Measurements from ENCODE around the gene ZNF780B.

- TF ChIP-seq REST (IDR thresholded peaks at IDR 0.05; ENCODE audit: borderline replicate concordance), result no peak
- TF ChIP-seq EZH2 (IDR thresholded peaks at IDR 0.05; ENCODE audit: borderline replicate concordance, insufficient read depth, low read length, poor library complexity, severe bottlenecking), result no peak
- TF ChIP-seq, protein P1, sequence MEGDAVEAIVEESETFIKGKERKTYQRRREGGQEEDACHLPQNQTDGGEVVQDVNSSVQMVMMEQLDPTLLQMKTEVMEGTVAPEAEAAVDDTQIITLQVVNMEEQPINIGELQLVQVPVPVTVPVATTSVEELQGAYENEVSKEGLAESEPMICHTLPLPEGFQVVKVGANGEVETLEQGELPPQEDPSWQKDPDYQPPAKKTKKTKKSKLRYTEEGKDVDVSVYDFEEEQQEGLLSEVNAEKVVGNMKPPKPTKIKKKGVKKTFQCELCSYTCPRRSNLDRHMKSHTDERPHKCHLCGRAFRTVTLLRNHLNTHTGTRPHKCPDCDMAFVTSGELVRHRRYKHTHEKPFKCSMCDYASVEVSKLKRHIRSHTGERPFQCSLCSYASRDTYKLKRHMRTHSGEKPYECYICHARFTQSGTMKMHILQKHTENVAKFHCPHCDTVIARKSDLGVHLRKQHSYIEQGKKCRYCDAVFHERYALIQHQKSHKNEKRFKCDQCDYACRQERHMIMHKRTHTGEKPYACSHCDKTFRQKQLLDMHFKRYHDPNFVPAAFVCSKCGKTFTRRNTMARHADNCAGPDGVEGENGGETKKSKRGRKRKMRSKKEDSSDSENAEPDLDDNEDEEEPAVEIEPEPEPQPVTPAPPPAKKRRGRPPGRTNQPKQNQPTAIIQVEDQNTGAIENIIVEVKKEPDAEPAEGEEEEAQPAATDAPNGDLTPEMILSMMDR (IDR thresholded peaks at IDR 0.05; ENCODE audit: poor library complexity, severe bottlenecking), result no peak
- no peak for TF ChIP-seq POLR2AphosphoS5 (IDR thresholded peaks at IDR 0.05)
- TF ChIP-seq EP300 (conservative IDR thresholded peaks at IDR 0.05; ENCODE audit: poor library complexity, severe bottlenecking), result no peak
- TF ChIP-seq MXI1 (conservative IDR thresholded peaks at IDR 0.05; ENCODE audit: poor library complexity, severe bottlenecking), result no peak
Measured at GRCh38 chr19:40057166-40057565, 1.1 kb upstream of the ZNF780B start.
